ENCODE measurements around the gene NUP62. TPM values are rescaled to one million over a fixed set of nuclear protein-coding genes. Genes with fewer than 3 reads are reported as not detected.

Gene NUP62
- total and polyA plus RNA-seq, 2 of the 4 experiments (the other 2 are of a cell fraction), result 21.3 to 29.7 TPM

DNA sequence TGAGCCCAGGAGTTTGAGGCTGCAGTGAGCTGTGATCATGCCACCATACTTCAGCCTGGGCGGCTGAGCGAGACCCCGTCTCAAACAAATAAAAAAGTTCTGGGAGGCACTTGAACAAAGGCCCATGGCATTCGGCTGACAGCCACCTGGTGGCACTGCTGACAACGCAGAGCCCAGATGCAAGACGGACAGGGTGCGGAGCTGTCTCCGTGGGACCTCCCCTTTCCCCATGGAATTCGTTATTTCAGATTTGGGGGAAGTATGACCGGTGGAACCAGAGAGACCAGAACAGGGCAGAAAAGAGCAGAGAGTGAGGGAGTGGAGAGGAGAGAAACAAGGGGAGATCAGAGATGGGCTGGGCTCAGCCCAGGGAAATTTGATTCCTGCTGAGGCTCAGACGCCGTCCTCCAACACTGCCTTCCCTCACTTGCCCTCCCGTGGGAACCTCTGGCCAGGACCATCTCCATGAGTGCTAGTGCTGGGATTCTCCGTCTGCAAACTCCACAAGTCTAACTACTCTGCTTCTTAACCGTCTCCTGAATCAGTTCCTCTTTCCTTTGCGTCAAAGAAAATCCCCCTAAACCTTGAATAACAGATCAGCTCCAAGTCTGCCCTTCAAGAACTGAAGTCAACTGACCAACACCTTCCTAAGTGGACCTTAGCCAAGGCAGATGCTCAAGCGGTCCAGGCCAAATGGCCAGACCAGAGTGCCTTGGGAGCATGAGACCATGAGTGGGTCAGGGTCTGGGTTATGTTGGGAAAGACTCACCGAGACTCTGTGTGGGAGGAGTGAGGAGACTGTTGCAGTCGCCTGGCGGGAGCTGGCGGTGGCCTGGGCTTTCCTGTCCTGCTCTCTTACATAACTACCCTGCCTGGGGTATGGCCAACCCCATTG, 12.2 kb downstream of the NUP62 start:
- Histone ChIP-seq H3K79me1 (ENCODE audit: low read depth in 1 of 2, low read length in 2 of 2) (peaks cover 32 to 82% of the 10 kb centered on the region in 2 experiments), H3K4ac (ENCODE audit: low read depth, low read length) (no peak overlapping the region), H3K23ac (ENCODE audit: low read depth, low read length) (no peak overlapping the region), H4K8ac (ENCODE audit: low read depth in 2 of 2, low read length in 2 of 2) (no peak overlapping the region), H3K4me2 (ENCODE audit: low read depth, low read length) (no peak overlapping the region), H3K4me1 (ENCODE audit: control insufficient read depth, insufficient read depth, low read length) (peaks cover 8% of the 10 kb centered on the region), H4K91ac (ENCODE audit: insufficient read depth, low read depth, low read length) (no peak overlapping the region), H2AK9ac (replicated peaks; ENCODE audit: low read depth, low read length, poor library complexity) (no peak overlapping the region), H2BK20ac (ENCODE audit: low read depth, low read length) (no peak overlapping the region), H2BK120ac (ENCODE audit: low read depth, low read length) (no peak overlapping the region), H3K36me3 (ENCODE audit: control insufficient read depth, insufficient read depth, low read length) (peaks cover 50% of the 10 kb centered on the region), H3K4me3 (ENCODE audit: insufficient read depth, low read depth, low read length) (no peak overlapping the region), H4K5ac (ENCODE audit: low read depth, low read length) (no peak overlapping the region), H3K9me1 (ENCODE audit: insufficient read depth, low read length) (peaks cover 15% of the 10 kb centered on the region), H2AK5ac (ENCODE audit: low read depth, low read length) (no peak overlapping the region), H3K9me3 (ENCODE audit: control insufficient read depth, insufficient read depth, low read length) (no peaks in the 10 kb centered on the region), H3K9ac (ENCODE audit: low read depth, low read length) (no peak overlapping the region), H2BK15ac (ENCODE audit: low read depth, low read length) (no peak overlapping the region), H3K18ac (ENCODE audit: low read depth, low read length) (no peak overlapping the region), H2BK5ac (ENCODE audit: low read depth, low read length, poor library complexity, severe bottlenecking) (no peak overlapping the region), H3K27me3 (ENCODE audit: control insufficient read depth, insufficient read depth, low read length) (no peaks in the 10 kb centered on the region), H3K27ac (ENCODE audit: insufficient read depth, low read length) (no peak overlapping the region), H3K56ac (ENCODE audit: extremely low read depth, insufficient read depth, low read length) (no peak overlapping the region), H4K20me1 (ENCODE audit: insufficient read depth, low read length) (peaks cover 43% of the 10 kb centered on the region), H3K14ac (replicated peaks; ENCODE audit: low read depth, low read length) (no peak overlapping the region), H2AFZ (replicated peaks; ENCODE audit: low read length, poor library complexity) (no peak overlapping the region)
- TF ChIP-seq MAZ (IDR thresholded peaks at IDR 0.05; ENCODE audit: borderline replicate concordance, low read depth, low read length) (no peak), BHLHE40 (IDR thresholded peaks at IDR 0.05; ENCODE audit: low read depth, low read length) (no peak), CEBPB (IDR thresholded peaks at IDR 0.05; ENCODE audit: low read depth, low read length) (no peak)
- in situ Hi-C loops (cut with MboI; ENCODE audit: low sequenced_read_pairs), result no loop called here
- DNase-seq, result no peak
- no peak for ATAC-seq (ENCODE audit: low read depth)
- dilution Hi-C loops (cut with HindIII; ENCODE audit: low sequenced_read_pairs, unreplicated experiment), result no loop called here
- WGBS, 2 experiments (ENCODE audit: extremely low coverage in 2 of 2, insufficient read length in 1 of 2), result 87% methylated on average over 4 of the region's 21 CpGs; no CpG with 5 or more reads in 1 of the 2 experiments
- ChIA-PET POLR2A (ENCODE audit: unreplicated experiment) (no interaction called here), CTCF (no interaction called here)
- intact Hi-C loops (cut with micrococcal nuclease), result no loop called here
- no TSS peak for BruUV-seq (replicated peaks)
